HG02763 (cell line): ENCODE measurements around the gene CABCOCO1.
A peak's percentile ranks its signal among the peaks of the same experiment; 100 is the strongest.

Source experiments
- ATAC-seq: cut with Tn5 transposase; IDR thresholded peaks from one replicate; pipeline ENCODE4 v1.9.1; 2021; ENCODE audit warnings: mild to moderate bottlenecking, moderate library complexity; ENCODE audit not compliant: unreplicated experiment

CABCOCO1 gene

DNA sequence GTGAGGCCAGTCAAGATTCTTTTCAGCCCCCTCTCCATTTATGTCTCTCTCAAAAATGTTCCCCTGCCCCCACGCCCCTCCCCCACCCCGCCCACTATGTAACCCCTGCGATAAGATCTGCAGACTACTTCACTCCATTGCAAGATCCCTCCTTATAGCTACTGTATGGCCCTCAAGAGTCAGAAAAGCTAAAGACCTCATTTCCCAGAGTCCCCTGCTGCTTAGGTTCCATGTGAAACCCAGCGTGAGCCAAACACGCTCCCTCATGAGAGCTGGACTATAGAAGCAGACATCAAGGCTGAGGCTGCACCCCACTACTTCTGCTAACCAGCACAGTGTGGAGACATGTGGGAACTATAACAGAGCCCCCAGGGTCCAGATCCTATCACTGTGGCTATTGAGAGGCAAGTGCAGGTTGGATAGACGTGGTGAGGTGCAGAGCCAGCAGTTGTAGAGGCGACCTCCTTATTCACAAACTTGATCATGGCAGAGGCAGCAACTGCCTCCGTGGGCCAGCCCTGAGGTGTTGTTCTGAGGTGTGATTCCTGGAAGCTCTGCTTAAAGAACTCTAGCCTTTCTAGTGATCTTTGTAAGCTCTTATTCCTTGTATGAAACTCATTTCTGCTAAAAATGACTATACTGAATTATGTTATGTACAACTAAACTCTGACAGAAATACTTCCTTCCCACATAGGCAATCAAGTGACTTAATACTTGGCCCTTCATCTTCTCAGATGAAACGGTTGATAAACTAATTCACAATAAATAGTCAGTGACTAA lies 121.8 kb downstream of the CABCOCO1 start:
- ATAC-seq: no peak

GRCh38 chr10:61785473-61786105 lies 122.9 kb downstream of the CABCOCO1 start:
- no peak for ATAC-seq

DNA sequence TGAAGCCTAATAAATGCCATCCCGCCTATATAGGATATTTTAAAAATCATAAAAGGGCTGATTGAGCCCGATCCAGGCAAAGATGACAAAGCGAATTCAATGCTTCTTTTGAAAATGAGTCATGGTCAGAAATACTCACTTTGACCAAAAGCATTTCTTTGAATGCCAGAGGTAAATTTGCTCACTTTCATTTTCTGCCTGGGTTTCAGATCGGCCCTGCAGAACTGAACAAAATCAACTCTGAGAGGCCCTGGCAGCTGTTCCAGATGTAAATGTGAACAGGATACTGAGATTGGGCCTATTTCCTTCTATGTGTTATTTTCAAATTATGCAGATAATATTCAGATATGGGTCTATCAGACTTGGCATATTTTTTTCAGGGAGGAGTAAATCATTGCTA lies 124.0 kb downstream of the CABCOCO1 start:
- ATAC-seq: peak; percentile 98

GRCh38 chr10:61787170-61787569 lies 124.4 kb downstream of the CABCOCO1 start:
- ATAC-seq: no peak

- no peak for ATAC-seq
These were observed 126.3 kb downstream of the CABCOCO1 start for GRCh38 chr10:61789031-61789430.

DNA sequence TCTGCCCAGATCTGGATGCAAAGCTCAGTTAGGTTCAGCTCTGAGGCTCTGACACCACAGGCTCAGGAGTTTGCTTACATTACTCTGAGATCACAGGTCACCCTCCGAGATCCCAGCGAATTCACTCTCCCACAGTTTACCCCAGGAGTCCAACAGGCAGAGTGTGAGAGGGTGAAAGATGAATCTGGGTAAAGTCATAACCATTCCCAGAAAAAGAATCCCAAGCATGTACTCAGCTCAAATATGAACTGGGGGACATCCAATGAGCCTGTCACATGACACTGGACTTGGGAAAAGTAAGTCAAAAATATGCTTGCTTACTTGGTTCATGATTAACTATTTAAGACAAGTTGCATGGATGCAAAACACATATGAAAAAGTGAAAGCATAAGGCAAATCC lies 128.5 kb downstream of the CABCOCO1 start:
- no peak for ATAC-seq

DNA sequence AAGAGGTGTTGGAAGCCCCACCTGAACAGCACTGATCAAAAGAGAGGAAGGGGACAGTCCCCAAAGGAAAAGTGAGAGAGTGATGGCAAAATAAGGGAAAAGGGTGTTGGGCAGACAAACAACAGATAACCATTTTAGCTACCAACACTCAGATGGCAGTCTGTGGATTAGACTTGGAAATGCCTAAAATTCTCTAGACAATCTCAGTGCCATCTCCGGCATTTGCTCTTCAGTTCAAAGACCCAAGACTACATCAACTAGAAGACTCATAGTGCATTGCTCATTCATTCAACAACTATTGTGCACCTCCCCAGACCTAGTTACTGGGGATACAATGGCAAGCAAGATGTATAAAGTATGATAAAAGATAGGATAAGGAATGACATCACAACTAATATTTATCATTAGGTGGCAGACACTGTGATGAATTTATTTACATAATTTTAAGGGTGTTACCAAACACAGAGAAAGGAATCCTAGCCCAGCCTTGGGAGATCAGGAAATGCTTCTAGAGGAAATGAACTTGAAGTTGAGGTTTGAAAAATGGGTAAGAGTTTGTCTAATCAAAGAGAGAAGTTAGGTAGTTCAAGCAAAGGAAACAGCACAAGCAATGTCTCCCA lies 129.5 kb downstream of the CABCOCO1 start:
- no peak for ATAC-seq

DNA sequence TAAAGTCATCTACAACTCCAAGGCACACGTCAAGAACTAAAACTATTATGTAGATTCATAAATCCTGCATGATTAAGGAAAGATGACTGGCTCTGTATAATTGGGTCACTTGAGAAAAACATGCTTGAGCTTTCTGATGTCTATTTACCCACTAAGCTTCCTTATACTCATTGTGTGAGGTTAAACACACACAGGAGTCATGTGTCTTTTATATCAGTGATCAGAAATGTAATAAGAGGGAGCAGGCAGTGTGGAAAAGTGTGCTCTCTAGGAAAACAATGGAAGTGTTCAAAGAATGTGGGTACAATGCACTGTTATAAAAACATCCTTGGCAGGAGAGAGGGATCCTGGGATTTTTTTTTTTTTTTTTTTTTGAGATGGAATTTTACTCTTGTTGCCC lies 130.2 kb downstream of the CABCOCO1 start:
- ATAC-seq: no peak

GRCh38 chr10:61793760-61794703 lies 131.3 kb downstream of the CABCOCO1 start:
- ATAC-seq: no peak

- no peak for ATAC-seq
These were observed 132.4 kb downstream of the CABCOCO1 start for GRCh38 chr10:61795147-61795546.

DNA sequence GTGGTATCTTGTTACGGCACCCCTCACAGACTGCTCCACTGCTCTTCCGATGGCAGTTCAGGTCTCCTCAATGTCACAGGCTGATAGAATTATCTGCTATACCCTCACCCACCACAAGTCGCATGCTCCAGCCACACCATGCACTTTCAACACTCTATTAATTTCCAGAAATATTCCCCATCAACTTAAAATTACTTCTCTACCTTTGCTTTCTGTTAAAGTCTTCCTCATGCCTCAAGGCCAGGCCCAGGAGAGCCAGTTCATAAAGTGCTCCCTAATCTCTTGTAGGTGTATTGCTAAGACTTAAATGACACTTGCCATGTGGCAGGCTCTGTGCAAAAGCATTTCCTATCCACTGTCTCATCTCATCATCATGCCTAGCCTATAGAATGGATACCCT lies 132.8 kb downstream of the CABCOCO1 start:
- ATAC-seq: no peak

DNA sequence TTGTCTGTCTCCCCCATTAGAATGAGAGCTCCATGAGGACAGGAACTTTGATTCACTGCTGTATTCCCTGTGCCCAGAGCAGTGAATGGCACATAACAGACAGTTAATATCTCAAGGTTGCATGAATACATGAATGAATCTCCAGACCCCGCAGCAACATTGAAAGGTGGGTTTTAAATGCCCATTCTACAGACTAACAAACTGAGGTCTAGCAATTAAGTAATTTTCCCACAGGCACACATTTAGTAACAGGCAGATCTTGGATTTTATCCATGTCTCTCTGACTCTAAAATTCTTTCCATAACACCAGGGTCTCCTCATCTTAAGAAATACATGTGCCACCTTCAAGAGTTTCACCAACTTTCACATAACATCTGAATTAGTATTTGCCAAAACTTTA lies 134.1 kb downstream of the CABCOCO1 start:
- no peak for ATAC-seq

- no peak for ATAC-seq
These were observed 134.8 kb downstream of the CABCOCO1 start for GRCh38 chr10:61797304-61798153.

DNA sequence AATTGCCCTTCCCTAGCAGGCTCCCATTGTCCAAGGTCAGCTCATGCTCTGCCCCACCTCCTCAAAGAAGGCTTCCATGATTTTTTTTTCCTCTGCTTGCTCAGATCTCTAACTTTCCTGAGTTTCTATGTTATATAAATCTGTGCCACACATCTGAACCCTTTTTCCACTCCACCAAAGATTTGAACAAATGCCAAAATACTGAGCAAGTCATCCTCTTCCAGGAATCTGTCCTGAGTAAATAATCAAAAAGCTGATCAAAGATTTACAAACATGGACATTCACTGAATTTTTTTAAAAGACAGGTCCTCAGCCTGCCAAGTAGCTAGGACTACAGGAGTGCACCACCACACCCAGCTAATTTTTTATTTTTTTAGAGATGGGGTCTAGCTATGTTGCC lies 136.0 kb downstream of the CABCOCO1 start:
- no peak for ATAC-seq

DNA sequence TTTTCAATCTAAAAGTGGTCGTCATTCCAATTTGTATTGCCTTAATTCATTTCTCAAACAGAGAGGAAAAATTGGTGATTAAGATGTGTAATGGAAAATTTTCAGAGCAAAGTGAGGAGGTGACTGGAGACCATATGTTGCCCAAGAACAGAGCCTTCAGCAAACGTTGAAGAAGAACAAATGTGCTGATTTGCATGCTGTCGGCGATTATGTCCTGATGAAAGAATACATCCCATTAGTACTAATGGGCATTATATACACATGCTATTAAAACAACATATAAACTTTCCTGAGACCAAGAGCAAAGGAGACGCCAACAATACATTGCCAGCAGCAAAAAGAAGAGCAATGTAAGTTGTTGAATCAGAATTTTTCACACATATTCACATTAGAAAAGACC lies 138.8 kb downstream of the CABCOCO1 start:
- no peak for ATAC-seq

- no peak for ATAC-seq
These were observed 140.5 kb downstream of the CABCOCO1 start for GRCh38 chr10:61803269-61803668.

DNA sequence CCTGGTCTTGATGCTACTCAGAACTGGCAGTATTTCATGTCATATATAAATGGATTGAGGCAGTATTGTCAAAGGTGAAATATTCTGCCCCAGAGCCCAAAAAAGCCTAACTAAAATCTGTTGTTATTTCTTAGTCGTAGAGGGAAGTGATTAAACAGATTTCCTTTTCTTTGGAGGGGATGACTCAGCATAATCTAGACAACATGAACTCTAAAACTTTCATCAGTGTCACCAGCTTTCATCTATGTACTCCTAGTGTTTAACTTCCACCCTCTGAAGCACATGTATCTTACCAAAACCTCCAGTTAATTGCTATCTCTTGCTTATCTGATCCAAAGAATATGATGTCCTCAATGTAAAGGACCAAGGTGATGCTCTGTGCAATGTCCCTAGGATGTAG lies 141.7 kb downstream of the CABCOCO1 start:
- ATAC-seq: no peak

GRCh38 chr10:61805091-61805490 lies 142.4 kb downstream of the CABCOCO1 start:
- ATAC-seq: no peak

- no peak for ATAC-seq
These were observed 147.5 kb downstream of the CABCOCO1 start for GRCh38 chr10:61810263-61810662.

GRCh38 chr10:61812052-61812721 lies 149.5 kb downstream of the CABCOCO1 start:
- no peak for ATAC-seq
